HG03196 (cell line): Measurements from ENCODE around the gene POLR1D.

Experiments used
- ATAC-seq: cut with Tn5 transposase; IDR thresholded peaks from one replicate; pipeline ENCODE4 v1.9.1; 2021; ENCODE audit not compliant: unreplicated experiment

The POLR1D gene

DNA sequence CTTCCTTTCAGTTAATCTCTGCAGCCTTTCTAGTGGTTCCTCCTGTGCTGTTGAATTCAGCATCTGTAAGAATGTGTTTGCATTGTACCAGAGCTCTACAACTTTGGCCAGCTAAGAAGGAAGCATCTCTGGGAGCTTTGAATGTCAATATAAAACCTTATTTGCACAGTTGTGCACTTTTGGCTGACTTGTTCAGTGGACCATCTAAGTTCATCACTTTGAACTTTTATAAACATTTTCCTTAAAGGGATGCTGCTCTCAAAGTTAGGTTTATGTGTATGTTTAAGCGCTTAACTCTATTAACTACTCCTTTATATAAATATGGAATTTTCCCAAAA is 15.6 kb downstream of the POLR1D start:
- no peak for ATAC-seq

GRCh38 chr13:27638001-27638400 is 16.3 kb downstream of the POLR1D start:
- ATAC-seq: no peak

- no peak for ATAC-seq
Observed at GRCh38 chr13:27638521-27638920, 16.8 kb downstream of the POLR1D start.

DNA sequence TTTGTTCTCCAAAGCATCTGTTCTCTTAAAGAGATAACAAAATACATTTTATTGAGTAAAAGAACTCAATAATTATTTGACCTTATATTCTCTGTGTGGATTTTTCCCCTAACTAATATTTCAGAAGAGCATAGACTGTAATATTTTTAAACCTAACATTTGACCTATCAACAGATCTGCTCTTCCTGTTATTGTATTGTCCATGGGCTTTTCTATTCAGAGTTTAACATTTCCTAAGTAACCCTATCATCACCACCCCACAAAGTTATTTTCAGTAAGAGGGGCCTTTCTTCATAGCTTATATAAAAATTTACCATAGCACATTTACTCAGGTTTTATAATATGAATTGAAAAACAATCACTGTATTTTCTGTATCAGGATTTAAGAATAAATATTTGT is 17.5 kb downstream of the POLR1D start:
- ATAC-seq: no peak

- no peak for ATAC-seq
Observed at GRCh38 chr13:27641711-27642502, 20.2 kb downstream of the POLR1D start.

- no peak for ATAC-seq
Observed at GRCh38 chr13:27643334-27644132, 21.8 kb downstream of the POLR1D start.

DNA sequence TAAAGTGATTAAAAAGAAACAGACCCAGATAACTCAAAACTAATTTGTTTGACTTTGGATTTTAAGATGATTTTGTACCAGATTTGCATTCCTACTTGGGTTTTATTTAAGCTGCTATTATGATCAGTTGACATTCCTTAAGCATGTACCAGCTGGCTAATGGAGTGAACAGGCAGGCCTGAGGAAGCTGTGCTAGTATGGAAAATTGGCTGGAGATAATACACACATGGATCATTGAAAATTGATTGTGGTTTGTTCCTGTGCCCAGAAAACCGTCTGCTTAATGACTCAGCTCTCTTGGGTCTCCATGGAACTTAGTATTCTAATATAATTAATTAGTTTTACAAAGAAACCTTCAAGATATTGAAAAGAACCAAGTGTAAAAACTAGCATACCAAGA is 22.6 kb downstream of the POLR1D start:
- no peak for ATAC-seq

- ATAC-seq: no peak
Observed at GRCh38 chr13:27650312-27650711, 28.6 kb downstream of the POLR1D start.

- no peak for ATAC-seq
Observed at GRCh38 chr13:27654059-27654458, 32.4 kb downstream of the POLR1D start.

GRCh38 chr13:27654816-27655215 is 33.1 kb downstream of the POLR1D start:
- no peak for ATAC-seq

DNA sequence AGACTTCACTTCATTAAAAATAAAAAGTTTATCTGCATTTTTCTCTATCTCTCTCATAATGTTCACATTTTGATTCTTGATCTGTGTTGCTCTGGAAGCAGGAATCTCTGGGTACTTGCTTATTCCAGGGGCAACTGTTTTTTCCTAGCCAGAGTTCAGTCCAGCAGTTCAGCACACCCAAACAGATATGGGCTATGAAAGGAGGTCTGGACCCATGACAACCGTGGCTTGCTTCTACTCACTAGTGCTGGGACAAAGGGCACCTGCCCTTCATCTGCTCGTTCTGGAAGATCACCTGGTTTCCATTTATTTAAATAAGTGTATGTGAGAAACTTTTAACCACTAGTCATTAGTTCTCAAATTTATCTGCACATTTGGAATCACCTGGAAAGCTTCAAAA is 36.0 kb downstream of the POLR1D start:
- ATAC-seq: no peak

DNA sequence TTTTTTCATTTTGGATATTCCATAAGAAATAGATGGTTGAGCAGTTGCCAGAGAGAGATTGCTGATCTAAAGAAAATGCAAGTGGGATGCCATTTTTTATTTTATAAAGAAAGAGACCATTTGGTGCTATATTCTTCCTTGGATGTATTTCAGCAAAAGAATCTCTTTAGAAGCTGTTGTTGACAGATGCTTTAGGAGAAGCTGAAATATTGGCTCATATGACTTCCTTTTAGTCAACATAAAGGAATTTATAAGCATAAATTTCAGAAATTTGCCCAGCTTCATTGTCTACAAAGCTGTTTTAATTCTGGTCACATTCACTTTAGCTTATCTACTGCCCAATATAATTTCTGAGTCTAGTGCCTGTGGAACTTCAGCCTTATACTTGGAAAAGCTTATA is 36.9 kb downstream of the POLR1D start:
- no peak for ATAC-seq

DNA sequence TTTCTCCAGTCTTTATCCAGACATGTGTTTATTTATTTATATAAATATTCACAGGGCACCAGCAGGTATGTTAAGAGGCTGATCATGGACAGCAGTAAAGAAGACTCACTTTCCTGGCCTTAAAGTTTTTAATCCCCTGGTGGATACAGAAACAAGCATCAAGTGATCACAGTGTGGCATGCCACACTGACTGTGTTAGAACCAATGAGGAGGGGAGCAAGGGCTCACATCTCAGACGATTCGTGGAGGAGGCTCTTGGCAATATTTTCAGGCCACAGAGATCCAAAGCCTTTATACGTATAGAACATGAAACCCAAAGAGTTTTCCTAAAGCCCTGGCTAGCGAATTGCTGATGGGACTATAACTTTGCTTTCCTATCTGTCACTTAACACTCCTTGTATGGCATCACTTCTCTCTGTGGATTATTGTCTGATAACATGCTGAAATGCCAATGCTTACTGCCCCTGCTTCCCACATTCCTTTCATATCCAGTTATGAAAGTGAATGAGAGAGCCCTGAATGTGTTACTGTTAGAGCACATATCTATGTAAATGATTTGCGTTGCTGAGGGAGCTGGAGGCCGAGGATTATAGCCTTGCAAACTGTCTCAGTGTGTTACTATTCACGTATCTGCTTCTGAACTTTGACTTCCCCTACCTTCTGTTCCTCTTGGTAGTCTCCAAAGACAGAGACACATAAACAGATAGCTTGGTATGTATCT is 37.6 kb downstream of the POLR1D start:
- ATAC-seq: no peak

DNA sequence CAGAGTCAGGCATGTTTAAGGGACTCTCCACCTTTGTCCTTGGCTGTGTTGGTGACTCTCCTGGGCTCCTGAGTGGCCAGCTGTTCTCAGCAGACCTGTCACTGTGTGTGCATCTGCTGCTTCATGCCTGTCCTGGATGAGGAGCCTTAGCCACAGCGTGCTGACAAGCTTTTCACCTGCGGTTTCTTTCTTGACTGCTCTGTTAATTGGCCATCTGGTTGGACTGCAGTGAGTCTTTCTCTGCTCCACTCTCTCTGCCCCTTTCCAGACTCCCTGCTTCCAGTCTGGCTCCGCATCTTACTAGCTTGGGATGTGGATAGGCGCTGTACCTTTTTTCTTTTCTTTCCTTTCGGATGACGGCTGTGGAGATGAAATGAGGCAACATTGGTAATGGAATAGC is 38.8 kb downstream of the POLR1D start:
- no peak for ATAC-seq

DNA sequence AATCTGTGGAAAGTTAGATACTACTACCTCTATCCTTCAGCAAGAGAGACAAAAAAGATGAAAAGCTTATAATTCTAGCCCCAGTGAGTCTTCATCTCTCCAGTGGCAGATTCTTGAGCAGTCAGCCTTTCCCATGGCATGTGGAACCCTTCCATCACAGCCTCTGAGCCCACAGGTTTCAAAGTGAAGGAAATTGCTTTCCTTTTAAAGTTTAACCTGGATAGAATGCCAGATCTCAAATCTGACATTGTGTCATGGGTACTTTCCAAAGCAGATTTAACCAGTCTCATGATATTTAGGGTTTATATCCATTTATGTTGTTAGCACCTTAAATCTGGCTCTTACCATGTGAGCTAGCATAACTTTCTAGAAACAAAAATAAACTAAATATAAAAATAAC is 39.3 kb downstream of the POLR1D start:
- ATAC-seq: no peak

GRCh38 chr13:27662738-27663470 is 41.2 kb downstream of the POLR1D start:
- no peak for ATAC-seq

- ATAC-seq: no peak
Observed at GRCh38 chr13:27663947-27664346, 42.3 kb downstream of the POLR1D start.

DNA sequence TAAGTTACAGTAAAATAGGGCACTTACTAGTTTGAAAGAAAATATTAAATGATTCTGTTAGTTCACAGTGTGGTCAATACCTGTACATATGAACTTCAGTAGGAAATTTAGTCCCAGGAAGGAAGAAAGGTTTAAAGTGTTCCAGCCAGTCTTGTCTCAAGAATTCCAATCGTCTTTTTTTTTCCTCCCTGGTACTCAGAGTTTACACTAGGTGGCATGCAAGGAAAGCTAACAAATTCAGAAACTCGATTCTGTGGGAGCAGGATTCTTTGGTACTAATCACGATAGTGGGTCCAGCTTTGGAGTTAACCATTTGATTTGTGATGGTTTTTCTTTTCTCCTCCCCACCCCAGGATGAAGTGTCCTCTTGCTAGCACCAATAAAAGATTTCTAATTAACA is 43.6 kb downstream of the POLR1D start:
- no peak for ATAC-seq

GRCh38 chr13:27665761-27666160 is 44.1 kb downstream of the POLR1D start:
- no peak for ATAC-seq

- no peak for ATAC-seq
Observed at GRCh38 chr13:27666951-27667350, 45.3 kb downstream of the POLR1D start.

DNA sequence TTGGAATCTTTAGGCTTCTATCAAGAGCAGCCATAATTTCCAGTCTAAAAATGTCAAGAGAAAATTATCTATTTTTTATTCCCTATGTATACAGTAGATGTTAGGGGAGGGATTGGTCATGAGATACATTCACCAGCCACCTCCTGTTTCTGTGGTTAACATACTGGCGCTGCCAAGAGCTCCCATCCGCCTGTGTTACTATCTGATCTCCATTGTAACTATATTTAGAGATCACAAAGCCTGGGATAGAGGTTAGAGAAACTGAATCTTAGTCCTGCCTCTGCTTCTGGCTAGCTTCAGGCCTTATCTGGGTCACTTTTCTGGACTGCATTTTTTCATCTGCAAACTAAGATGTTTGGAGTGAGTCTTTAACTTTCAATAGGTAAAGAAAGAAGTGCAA is 46.3 kb downstream of the POLR1D start:
- no peak for ATAC-seq
